Epidermal melanocyte (primary cell): ENCODE results near the gene DIP2A.

Source experiments
- DNase-seq: peaks from one replicate; pipeline ENCODE4 v3.0.0; 2011; ENCODE audit warnings: low spot score; ENCODE audit not compliant: insufficient read length

DIP2A gene

DNA sequence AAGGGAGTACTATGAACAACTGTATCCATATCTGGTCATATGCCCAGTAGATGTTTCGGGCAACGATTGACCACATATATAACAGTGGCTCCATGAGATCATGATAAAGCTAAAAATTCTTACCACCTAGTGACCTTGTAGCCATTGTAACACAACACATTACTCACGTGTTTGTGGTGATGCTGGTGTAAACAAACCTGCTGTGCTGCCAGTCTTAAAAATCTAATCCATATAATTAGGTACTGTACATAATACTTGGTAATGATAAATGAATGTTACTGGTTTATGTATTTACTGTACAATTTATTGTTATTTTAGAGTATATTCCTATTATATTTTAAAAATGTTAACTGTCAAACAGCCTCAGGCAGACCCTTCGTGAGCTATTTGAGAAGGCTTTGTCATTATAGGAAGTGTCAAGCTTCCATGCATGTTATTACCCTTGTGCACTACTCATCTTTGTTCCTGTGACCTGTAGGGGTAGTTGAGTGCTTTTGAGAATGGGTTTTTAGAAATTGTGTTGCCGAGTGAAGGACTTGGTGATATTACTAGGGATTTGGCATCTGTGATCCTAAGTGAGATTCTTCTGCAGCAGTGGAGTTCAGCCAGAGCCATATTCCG, 23.6 kb downstream of the DIP2A start:
- no peak for DNase-seq

DNA sequence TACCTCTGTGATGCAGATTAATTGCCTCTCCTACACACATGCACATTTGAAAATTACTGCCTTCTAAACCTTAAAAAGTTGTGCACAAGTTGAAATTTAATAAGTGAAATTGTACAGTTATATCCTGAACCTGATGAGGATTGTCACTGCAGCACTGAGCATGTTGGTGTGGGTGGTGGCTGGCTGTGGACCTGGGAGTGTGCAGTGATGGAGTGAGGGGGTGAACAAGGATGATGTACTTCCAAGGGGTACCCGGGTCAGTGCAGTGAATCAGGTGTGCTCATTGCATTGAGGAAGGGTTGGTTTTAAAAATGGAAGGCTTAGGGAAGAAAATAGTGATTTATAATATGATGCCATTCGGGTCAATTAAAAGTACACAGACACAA, 24.1 kb downstream of the DIP2A start:
- no peak for DNase-seq

DNA sequence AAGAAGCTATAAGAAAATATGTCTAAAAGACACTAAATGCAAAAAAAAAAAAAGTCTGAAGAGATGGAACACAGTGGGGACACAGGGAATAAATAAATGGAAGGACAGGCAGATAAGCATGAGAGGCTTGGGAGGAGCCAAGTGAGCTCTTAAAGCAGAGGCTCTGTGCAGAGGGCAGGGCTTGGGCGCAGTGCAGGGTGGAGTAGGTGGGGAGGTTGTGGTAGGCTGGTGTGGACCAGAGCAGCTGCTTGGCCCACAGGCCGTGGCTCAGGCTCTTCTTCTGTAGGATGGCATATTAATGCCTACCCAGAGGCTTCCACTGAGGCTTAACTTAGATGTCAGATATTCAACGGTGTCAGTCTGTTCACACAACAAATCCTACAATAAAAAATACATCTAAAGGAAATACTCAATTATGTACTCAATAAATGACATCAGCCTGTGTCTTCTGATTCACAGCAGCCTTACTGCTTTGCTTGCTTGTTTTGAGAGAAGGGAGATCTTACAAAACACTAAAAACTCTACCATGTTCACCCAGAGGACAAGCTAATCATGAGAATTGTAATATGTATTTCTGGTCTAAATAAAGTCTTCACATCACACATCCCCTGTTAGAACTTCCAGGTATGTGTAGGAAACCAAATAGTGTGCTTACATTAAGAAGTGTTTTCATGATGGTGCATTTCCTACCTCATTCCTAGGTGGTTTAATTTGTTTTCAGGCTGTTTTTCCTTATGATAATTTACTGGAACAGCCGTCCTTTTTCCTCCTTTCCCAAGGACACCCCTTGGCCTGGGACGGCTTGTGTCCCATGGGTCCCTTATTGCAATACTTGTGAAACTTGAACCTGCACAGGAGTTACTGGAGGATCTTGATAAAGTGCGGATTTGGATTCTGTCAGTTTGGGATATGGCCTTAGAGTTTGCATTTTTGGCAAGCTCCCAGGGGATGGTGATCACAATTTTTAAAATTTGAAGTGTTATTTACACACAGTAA, 24.9 kb downstream of the DIP2A start:
- DNase-seq: no peak

DNA sequence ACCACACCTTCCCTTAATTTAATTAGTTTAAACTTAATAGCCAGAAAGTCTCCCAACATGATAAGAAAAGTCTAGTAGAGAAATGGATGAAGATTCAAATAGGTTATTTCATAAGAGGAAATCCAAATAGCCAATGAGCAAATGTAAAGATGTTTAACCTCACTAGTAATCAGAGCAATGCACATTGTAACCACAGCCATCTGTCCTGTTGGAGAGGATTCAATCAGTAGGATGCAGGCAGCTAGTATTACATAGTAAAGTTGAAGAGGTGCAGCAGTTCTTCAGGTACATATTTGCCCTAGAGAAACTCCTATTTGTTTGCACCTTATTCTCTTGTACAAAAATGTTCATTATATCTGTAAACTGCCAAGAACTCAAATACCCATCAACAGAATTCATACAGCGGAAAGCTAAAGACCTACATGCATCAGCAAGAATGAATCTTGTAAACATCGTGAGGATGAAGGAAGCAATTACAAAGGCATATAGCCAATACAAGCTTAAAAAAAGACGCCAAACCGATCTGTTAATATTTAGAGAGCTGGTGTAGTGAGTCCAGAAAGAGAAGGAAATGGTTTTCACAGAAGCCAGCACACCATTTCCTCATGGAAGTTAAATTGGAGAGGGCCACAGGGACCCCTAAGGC, 27.9 kb downstream of the DIP2A start:
- no peak for DNase-seq

DNA sequence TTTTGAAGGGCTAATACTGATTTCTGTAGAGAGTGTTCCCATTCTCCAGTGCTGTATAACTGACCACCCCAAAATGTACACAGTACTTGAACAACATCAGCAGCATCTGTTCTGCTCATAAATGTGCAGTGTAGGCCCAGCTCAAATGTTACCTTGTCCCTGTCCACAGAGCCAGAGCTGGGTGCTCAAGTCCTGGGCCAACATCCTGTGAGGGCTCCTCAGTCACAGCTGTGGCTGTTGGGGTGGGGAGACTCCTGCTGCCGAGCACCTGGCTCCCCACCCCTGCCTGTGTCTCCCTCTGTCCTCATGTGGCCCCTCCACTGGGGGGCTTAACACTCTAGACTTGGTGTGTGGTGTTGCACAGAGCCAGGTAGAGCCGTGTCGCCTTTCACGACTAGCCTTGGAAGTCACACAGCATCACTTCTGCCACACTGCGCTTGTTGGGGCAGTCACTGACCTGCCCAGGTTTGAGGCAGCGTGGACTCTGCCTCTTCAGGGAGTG, 30.5 kb downstream of the DIP2A start:
- DNase-seq: no peak

DNA sequence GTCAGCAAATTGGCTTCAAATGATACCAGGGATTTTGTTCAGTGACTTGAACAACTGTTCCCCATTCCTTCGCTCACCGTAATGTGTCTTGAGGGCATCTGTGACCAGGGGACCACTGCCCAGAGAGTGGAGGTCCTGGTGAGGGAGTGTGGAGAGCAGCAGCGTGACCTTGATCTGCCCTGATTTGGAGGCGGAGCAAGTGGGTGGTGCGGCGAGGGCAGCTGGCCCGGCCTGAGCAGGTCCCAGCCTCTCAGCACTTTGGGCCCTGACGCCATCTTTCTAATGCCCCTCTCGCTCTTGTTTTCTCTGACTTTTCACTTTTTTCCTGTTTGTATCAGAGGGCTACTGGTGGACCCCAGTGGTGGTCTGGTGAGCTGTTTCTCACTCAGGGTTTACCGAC, 31.1 kb downstream of the DIP2A start:
- no peak for DNase-seq

DNA sequence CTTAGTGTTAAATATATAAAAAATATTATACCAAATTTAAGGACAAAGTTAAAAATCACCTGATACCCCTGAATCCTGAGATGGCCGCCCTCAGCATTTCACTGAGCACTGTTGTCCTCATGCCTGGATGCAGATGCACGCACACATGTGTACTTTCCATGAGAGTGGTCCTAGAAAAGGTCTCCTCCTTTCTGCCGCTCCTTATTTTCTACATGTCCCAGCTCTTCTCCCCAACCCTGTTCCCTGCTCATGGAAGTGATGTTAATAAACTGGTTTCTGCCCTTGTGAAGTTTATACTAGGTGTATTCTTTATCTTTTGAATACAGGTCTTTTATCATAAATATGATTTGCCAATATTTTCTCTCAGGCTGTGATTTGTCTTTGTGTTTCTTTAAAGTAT, 32.9 kb downstream of the DIP2A start:
- DNase-seq: no peak

DNA sequence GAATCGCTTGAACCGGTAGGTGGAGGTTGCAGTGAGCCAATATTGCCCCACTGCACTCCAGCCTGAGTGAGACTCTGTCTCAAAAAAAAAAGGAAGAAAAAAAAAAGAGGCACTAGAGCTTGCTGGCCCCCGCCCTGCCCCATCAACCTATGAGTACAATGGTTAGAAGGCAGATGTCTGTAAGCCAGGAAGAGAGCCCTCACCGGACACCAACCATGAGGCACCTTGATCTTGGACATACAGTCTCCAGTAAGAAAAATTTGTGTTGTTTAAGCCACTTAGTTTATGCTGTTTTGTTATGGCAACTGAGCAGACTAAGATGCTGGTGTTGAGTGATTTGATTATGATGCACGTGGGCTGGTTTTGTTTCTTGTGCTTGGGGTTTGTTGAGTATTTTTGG, 34.2 kb downstream of the DIP2A start:
- no peak for DNase-seq

DNA sequence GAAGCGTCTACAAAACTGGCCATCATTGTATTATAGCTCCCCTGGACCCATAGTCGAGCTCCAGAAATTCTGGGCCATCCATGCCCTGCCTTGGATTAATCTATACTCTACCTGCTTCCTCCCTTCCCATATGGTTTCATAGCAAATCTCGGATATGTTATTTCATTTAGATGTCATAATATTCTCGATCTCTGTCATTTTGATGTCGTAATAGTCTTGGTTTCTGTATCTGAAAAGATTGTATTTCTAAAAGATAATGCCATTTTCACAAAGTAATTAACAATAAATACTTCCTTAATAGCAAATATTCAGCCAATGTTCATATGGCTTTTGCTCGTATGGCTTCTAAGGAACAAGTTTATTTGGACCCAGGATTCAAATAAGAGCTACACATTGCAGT, 35.1 kb downstream of the DIP2A start:
- DNase-seq: no peak

DNA sequence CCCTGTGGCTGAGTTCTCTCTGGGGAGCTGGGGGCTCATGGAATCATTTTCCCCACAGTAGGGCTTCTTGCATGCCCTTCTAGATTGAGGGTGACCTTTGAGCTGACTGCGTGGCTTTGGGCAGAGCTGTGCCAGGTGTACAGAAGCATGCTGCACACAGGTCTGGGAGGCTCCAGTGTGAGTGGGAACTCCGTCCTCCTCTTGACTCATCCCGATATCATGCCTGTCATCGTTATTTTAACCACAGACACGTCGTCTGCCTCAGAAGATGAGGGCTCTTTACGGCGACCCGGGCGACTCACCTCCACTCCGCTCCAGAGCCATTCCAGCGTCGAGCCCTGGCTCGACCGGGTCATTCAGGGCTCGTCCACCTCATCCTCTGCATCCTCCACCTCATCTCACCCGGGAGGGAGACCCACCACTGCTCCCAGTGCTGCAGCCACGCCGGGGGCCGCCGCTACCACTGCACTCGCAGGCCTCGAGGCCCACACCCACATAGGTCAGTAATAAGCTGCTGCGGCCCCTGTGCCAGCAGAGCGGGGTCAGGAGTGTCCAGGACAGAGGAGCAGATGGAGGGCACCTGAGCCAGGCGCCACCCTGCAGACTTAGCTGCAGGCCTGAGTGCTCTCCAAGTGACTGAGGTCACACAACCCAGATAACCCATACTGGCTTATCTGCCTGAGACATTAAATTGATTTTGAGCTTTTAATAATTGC, 39.8 kb downstream of the DIP2A start:
- DNase-seq: no peak

DNA sequence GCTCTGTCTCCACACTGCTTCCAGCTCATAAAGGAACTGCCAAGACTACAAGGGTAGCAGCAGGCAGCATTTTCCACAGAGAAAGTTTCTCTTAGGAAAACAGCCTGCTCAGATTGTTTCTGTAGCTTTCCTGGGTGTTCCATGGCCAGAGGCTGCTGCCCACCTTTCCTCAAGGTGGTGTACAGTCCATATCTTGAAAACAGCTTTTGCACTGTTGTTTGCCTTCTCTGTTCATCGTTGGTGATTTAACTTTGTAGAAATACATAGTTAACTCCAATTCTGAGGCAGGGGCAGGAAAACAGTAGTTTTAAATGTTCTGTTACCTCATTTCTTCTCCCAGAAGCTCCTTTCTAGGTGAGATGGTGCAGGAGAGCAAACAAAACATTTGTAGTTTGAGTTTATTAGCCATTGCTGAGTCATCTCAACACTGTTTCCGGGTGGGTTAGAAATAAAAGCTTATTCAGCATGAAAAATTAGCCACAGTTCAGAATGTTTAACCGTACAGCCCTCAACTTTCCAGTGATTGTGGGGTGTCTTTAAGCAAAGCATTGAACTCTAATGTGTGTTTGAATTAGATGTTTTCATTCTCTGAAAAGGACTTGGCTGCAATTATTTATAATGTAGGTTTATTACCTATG, 41.7 kb downstream of the DIP2A start:
- DNase-seq: peak; percentile 33

DNA sequence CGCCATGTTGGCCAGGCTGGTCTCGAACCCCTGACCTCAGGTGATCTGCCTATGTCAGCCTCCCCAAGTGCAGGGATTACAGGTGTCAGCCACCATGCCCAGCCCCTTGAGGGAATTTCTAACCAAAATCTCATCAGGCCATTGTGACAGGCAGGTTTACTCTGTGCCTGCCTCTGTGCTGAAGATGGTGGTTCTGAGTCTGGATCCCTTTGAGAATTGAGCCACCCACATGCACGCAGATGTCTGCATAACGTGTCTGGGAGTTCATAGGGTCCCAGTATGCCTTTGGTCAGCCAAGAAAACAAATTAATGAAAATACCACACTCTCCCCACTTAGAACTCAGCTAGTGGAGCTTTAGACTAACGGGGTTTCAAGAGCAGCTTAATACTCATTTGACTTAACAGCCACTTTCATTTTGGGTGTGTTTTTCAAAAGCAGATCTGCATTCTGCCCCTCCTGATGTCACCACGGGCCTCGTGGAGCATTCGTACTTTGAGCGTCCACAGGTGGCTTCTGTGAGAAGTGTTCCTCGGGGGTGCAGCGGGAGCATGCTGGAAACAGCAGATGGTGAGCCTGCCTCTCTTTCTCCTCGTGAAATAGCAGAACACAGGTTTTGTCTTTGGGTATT, 45.3 kb downstream of the DIP2A start:
- DNase-seq: no peak

DNA sequence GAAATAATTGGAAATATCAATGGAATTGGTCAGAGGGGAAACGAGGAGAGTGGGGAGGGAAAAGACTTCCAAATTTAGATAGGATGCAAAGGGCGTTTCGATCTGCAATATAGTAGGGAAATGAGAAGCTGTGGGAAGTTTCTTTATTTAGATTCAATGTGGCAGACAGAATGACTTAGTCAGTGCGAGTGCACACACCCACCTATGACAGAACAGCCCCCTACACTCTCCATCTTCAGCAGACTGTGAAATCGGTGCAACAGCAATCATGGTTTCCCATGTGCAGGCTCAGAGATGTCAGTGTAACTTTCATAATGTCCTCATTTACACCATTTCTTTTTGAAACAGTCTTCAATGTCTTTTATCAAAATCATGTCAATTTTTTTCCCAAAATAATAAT, 46.0 kb downstream of the DIP2A start:
- DNase-seq: no peak

DNA sequence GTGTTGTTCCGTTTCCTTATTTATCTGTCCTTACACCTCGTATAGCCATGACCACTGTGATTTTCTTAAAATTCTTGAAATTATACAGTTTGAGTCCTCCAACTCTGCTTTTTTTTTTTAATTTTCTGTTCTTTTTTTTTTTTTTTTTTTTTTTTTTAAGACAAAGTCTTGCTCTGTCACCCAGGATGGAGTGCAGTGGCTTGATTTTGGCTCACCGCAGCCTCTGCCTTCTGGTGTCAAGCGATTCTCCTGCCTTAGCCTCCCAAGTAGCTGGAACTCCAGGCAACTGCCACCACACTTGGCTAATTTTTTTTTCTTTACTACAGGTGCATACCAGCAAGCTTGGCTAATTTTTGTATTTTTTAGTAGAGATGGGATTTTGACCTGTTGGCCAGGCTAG, 48.9 kb downstream of the DIP2A start:
- no peak for DNase-seq

DNA sequence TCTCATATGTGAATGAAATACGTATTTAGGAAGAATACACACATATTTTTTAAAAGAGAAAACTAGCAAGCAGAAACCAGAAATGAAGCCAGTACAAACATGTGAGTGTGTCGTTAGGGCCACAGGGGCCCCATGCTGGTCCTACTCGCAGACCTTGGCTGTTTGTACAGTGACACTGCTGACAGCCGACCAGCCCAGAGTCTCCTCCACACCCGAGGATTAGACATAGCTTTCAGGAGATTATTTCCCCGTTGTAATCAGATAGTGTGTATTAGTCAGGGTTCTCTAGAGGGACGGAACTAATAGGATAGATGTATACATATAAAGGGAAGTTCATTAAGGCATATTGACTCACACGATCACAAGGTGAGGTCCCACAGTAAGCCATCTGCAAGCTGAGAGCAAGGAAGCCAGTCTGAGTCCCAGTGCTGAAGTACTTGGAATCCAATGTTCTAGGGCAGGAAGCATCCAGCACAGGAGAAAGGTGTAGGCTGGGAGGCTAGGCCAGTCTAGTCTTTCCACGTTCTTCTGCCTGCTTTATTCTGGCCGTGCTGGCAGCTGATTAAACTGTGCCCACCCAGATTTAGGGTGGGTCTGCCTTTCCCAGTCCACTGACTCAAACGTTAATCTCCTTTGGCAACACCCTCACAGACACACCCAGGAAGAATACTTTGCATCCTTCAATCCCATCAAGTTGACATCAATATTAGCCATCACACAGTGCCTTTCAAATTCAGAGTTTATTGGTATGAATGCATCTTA, 51.2 kb downstream of the DIP2A start:
- no peak for DNase-seq

DNA sequence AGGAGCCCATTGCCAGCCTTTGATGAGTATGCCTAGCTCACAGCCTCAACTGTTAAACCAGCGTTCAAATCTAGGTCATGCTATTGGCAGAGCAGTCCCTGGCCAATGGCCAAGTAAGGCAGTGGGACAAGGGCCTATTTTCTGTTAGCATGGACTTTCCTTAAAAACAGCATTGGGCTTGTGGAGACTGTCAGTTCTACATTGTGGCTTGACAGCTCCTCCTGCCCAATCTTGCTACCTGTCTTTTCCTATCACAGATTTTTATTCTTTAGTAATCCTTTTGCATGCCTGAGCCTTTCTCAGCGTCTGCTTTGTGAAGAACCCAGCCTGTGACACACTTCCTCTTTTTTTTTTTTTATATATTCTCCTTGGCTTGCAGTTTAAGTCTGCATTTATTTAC, 56.4 kb downstream of the DIP2A start:
- no peak for DNase-seq

DNA sequence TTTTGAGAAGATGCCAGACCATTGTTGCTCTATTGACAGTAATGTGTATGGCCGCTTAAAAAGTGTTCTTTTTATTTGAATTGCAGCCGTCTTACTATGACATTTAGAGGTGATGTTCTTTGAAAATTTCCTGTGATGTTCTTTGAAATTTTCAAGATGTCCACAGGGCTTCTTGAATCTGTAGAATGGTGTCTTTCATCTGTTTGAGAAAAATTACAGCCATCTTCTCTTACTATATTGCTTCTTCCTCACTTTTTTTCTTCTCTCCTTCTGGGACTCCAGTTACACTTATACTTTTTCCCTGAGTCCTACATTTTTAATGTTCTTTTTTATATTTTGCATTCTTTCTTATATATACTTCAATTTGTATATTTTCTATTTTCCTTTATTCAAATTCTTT, 57.4 kb downstream of the DIP2A start:
- no peak for DNase-seq

DNA sequence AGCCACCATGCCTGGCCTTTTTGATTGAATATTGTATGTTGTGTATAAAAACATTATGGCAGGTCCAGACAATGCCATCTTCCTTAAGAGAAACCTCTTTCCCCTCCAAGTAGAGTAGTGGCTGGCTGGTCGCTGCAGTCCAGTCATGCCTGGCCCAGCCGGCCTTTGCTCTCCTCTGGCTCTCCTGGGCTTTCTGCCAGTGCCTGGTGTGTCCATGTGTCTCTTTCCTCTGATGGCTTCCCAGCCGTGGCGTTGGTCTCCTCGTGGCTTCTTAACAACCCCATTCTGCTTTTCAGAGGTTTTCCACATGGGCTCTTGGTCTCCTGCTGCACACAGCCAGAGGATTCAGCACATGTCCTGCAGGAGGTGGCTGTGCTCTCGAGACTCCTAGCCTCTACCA, 58.7 kb downstream of the DIP2A start:
- DNase-seq: no peak

DNA sequence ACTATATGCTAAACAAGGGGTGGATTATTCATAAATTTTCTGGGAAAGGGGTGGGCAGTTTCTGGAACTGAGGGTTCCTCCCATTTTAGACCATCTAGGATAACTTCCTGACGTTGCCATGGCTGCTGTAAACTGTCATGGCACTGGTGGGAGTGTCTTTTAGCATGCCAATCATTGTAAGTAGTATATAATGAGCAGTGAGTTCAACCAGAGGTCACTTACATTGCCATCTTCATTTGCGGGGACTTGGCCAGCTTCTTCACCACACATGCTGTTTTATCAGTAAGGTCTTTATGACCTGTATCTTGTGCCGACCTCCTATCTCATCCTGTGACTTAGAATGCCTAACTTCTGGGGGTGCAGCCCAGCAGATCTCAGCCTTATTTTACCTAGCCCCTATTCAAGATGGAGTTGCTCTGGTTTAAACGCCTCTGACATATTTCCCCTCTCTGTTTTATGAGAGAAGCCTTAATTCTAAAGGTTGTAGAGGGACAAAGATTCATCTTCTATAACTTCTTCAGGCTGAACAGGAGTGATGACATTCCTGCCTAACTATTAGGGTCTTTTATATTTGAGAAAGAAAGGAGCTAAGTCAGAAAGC, 60.4 kb downstream of the DIP2A start:
- DNase-seq: no peak
